Adrenal gland (tissue), 5 donors: ENCODE data around the gene KCNJ18.
"Not testable (repeated sequence)": the region's sequence is repeated elsewhere in the genome, so short reads cannot be mapped to it uniquely, and the experiment has no call there.

Experiments
- POLR2A ChIP-seq, 2 donors: fragments of 450-650 bp; IDR thresholded peaks; one replicate each; pipeline ENCODE4 v1.6.1; 2017; ENCODE audit warnings: antibody characterized with exemption in 2 of 2, mild to moderate bottlenecking in 2 of 2, moderate library complexity in 1 of 2
- TF ChIP-seq, protein P1 (sequence below), 6 experiments: fragments of 450-650 bp in 4 of 6; fragments of 200-600 bp in 2 of 6; sonication (generic) in 1 of 6; IDR thresholded peaks; 1 replicate in 5 of 6; 2 replicates in 1 of 6; pipeline versions ENCODE4 v1.5.1 to v1.8.0; 2016 to 2021; ENCODE audit warnings: antibody characterized with exemption in 6 of 6, mild to moderate bottlenecking in 2 of 6, moderate library complexity in 1 of 6
- donor health status: DM: no; HTN: no; CAD: no.

DNA sequence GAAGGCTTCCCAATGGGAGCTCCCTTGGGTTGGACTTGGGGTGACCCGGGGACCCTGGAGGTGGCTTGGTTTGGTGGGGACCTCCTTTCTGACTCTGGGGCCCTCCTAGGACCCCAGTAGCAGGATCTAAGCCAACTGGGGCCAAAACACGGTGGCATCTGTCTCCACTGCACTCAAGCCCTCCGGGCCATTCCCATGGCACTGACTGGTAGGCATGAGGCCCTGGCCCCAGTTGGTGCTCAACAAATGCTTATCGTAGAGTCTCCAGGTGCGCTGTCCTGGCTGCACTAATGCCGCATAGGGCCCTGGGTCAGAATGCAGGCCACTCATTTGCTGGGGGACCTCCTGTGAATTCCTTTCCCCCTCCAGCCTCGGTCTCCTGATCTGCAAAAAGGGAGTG, 14.2 kb downstream of the KCNJ18 start:
- TF ChIP-seq, protein P1, sequence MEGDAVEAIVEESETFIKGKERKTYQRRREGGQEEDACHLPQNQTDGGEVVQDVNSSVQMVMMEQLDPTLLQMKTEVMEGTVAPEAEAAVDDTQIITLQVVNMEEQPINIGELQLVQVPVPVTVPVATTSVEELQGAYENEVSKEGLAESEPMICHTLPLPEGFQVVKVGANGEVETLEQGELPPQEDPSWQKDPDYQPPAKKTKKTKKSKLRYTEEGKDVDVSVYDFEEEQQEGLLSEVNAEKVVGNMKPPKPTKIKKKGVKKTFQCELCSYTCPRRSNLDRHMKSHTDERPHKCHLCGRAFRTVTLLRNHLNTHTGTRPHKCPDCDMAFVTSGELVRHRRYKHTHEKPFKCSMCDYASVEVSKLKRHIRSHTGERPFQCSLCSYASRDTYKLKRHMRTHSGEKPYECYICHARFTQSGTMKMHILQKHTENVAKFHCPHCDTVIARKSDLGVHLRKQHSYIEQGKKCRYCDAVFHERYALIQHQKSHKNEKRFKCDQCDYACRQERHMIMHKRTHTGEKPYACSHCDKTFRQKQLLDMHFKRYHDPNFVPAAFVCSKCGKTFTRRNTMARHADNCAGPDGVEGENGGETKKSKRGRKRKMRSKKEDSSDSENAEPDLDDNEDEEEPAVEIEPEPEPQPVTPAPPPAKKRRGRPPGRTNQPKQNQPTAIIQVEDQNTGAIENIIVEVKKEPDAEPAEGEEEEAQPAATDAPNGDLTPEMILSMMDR (IDR thresholded peaks at IDR 0.05), result not testable (repeated sequence)
- TF ChIP-seq POLR2A (IDR thresholded peaks at IDR 0.05), result not testable (repeated sequence)
